Peyer's patch (tissue), 4 donors: ENCODE data around the gene KDM6A.

Experiments
- POLR2A ChIP-seq, 2 donors: fragments of 450-650 bp; IDR thresholded peaks; one replicate each; pipeline ENCODE4 v1.5.1; 2017; ENCODE audit warnings: antibody characterized with exemption in 2 of 2, mild to moderate bottlenecking in 2 of 2, moderate library complexity in 2 of 2
- TF ChIP-seq, protein P1 (sequence below), 6 experiments: fragments of 450-650 bp in 4 of 6; fragments of 200-600 bp in 2 of 6; sonication (generic) in 1 of 6; IDR thresholded peaks; one replicate each; pipeline ENCODE4 v1.5.1; 2017 to 2019; ENCODE audit warnings: antibody characterized with exemption in 6 of 6, mild to moderate bottlenecking in 3 of 6, moderate library complexity in 1 of 6

DNA sequence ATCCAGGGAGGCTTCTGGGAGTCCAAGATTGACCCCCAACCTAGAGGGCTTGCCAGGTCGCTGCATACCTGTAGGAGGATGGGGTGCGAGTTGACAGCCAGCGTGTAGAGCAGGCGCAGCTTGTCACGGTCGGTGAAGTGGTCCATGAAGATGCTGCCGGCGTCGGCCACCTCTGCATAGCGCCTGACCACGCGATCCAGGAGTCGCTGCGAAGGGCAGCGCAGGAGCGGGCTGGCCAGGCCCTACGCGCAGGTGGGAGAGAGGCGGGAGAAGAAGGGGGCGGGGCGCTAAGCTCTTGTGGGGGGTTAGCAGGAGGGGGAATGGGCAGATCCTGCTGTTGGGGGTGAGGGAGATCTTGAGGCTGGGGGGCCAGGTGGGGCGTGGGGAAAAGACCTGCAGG lies 284.7 kb downstream of the KDM6A start:
- TF ChIP-seq, protein P1, sequence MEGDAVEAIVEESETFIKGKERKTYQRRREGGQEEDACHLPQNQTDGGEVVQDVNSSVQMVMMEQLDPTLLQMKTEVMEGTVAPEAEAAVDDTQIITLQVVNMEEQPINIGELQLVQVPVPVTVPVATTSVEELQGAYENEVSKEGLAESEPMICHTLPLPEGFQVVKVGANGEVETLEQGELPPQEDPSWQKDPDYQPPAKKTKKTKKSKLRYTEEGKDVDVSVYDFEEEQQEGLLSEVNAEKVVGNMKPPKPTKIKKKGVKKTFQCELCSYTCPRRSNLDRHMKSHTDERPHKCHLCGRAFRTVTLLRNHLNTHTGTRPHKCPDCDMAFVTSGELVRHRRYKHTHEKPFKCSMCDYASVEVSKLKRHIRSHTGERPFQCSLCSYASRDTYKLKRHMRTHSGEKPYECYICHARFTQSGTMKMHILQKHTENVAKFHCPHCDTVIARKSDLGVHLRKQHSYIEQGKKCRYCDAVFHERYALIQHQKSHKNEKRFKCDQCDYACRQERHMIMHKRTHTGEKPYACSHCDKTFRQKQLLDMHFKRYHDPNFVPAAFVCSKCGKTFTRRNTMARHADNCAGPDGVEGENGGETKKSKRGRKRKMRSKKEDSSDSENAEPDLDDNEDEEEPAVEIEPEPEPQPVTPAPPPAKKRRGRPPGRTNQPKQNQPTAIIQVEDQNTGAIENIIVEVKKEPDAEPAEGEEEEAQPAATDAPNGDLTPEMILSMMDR (IDR thresholded peaks at IDR 0.05), result no peak
- TF ChIP-seq POLR2A (IDR thresholded peaks at IDR 0.05), result no peak
